Nephron (organoid): ENCODE measurements around the gene NTRK1.
"Not testable (repeated sequence)": the region's sequence is repeated elsewhere in the genome, so short reads cannot be mapped to it uniquely, and the experiment has no call there.

Experiments used
- H3K27ac Mint-ChIP-seq, 3 experiments: 2 replicates each; pipeline ENCODE4 v1.8.0; 2020; ENCODE audit warnings: mixed read lengths in 3 of 3, mild to moderate bottlenecking in 2 of 3, moderate library complexity in 1 of 3
- H3K27me3 Mint-ChIP-seq: 2 replicates; pipeline ENCODE4 v1.8.0; 2021; ENCODE audit warnings: low read depth, mild to moderate bottlenecking, moderate library complexity, mixed read lengths
- H3K36me3 Mint-ChIP-seq: 2 replicates; pipeline ENCODE4 v1.8.0; 2020; ENCODE audit warnings: low read depth, mixed read lengths
- H3K4me1 Mint-ChIP-seq: 2 replicates; pipeline ENCODE4 v1.8.0; 2020; ENCODE audit warnings: mixed read lengths
- H3K4me3 Mint-ChIP-seq, 3 experiments: 2 replicates each; pipeline ENCODE4 v1.8.0; 2020; ENCODE audit warnings: mild to moderate bottlenecking in 3 of 3, mixed read lengths in 3 of 3, moderate library complexity in 2 of 3
- H3K9me3 Mint-ChIP-seq: 2 replicates; pipeline ENCODE4 v1.8.0; 2020; ENCODE audit warnings: mixed read lengths
- TF ChIP-seq, protein P1 (sequence below), 3 experiments: fragments of 200-600 bp; sonication (generic); IDR thresholded peaks; one replicate each; pipeline ENCODE4 v1.5.0; 2021; ENCODE audit warnings: antibody characterized with exemption in 3 of 3; ENCODE audit not compliant: unreplicated experiment in 3 of 3

The NTRK1 gene

DNA sequence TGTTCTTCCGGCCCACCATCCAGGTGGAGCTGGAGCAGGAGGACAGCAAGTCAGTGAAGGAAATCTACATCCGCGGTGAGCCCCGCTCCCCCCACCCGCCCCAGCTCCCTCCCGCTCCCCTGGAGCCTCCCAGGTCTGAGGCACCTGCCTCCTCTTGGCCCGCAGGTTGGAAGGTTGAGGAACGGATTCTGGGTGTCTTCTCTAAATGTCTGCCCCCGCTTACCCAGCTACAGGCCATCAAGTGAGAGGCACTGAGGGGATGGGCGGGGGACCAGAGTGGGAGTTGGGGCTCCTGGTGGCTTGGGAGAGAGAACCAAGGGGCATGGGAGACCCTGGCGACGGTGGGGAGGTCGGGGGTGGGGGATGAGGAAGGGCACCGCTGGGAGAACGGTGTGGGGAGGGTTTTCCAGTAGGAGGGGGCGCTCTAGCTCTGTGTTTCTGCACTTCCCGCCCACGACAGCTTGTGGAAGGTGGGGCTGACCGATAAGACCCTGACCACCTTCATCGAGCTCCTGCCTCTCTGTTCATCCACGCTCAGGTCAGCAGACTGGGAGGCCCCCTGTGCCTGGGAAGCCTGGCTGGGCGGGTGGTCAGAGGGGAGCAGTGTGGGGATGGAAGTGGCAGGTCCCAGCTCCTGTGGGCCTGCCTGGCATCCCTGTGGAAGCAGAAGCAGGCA lies 64.0 kb downstream of the NTRK1 start:
- H3K27me3 Mint-ChIP-seq = peaks cover 100% of the 10 kb centered on the region
- H3K9me3 Mint-ChIP-seq = no peaks in the 10 kb centered on the region
- TF ChIP-seq, protein P1, sequence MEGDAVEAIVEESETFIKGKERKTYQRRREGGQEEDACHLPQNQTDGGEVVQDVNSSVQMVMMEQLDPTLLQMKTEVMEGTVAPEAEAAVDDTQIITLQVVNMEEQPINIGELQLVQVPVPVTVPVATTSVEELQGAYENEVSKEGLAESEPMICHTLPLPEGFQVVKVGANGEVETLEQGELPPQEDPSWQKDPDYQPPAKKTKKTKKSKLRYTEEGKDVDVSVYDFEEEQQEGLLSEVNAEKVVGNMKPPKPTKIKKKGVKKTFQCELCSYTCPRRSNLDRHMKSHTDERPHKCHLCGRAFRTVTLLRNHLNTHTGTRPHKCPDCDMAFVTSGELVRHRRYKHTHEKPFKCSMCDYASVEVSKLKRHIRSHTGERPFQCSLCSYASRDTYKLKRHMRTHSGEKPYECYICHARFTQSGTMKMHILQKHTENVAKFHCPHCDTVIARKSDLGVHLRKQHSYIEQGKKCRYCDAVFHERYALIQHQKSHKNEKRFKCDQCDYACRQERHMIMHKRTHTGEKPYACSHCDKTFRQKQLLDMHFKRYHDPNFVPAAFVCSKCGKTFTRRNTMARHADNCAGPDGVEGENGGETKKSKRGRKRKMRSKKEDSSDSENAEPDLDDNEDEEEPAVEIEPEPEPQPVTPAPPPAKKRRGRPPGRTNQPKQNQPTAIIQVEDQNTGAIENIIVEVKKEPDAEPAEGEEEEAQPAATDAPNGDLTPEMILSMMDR (IDR thresholded peaks at IDR 0.05; ENCODE audit: unreplicated experiment in 3 of 3) = no peak
- H3K4me3 Mint-ChIP-seq = peak overlapping the region in 1 of 3 experiments; percentile 45
- H3K4me1 Mint-ChIP-seq = peaks cover 20% of the 10 kb centered on the region
- H3K27ac Mint-ChIP-seq = no peak overlapping the region
- no peaks in the 10 kb centered on the region for H3K36me3 Mint-ChIP-seq

DNA sequence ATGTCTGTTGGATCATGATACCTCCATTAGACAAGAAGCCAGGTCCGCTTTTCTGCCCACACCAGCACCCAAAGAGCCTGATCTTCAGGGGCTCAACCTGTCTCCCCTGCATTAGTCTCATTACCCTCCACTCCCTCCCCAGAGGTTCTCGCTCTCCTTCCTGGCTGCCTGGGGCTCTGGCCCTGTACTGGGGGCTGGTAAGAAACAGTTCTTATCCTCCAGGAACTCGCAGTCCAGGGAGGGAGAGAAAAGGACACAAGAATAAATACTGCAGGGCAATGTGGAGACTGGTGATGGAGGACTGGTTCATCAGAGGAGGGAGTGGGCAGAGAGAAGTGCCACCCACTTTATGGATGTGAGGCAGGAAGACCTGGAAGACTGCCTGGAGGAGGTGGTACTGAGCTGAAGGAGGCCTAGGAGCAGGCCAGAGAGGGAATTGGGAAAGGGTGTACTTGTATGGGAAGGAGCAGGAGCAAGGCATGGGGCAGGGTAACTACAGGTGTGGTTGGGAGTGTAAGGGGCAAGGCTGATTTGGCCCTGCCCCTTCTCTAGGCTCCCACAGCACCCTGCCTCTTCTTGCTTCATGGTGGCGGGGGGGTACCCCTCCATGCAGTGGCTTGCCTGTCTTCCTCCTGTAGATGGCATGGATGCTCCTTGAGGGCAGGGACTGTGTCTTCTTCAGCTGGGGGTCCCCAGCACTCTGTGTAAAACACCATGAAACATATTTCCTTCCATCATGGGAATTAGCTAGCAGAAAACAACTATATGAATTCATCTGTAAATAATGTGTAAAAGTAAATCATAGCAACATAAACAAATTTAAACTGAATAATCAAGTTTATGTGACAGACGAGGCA lies 64.7 kb downstream of the NTRK1 start:
- Mint-ChIP-seq H3K4me1 (peaks cover 20% of the 10 kb centered on the region), H3K4me3 (peak overlapping the region; percentile 12 to 63 (median 30)), H3K27me3 (peaks cover 98% of the 10 kb centered on the region), H3K9me3 (no peaks in the 10 kb centered on the region), H3K27ac (peak overlapping the region in 1 of 3 experiments; percentile 19), H3K36me3 (no peaks in the 10 kb centered on the region)
- TF ChIP-seq, protein P1 (IDR thresholded peaks at IDR 0.05; ENCODE audit: unreplicated experiment in 3 of 3) = no peak

DNA sequence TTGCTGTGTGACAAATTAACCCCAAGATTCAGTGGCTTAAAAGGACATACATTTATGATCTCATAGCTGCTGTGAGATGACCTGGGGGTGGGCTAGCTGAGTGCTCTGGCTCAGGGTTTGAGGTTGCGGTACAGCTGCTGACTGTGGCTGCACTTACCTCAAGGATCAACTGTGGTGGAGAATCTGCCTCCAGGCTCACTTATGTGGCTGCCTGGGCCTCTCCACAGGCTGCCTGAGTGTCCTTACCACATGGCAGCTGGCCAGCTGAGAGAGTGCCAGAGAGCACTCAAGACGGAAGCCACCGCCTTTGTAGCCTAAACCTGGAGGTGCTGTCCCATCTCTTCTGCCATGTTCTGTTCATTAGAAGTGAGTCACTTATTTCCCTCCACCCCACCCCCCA lies 65.5 kb downstream of the NTRK1 start:
- H3K9me3 Mint-ChIP-seq = no peaks in the 10 kb centered on the region
- H3K4me1 Mint-ChIP-seq = peaks cover 20% of the 10 kb centered on the region
- H3K36me3 Mint-ChIP-seq = no peaks in the 10 kb centered on the region
- no peak overlapping the region for H3K27ac Mint-ChIP-seq
- peak overlapping the region; percentile 24 to 56 (median 32) for H3K4me3 Mint-ChIP-seq
- TF ChIP-seq, protein P1 (IDR thresholded peaks at IDR 0.05; ENCODE audit: unreplicated experiment in 3 of 3) = no peak
- H3K27me3 Mint-ChIP-seq = peaks cover 98% of the 10 kb centered on the region

DNA sequence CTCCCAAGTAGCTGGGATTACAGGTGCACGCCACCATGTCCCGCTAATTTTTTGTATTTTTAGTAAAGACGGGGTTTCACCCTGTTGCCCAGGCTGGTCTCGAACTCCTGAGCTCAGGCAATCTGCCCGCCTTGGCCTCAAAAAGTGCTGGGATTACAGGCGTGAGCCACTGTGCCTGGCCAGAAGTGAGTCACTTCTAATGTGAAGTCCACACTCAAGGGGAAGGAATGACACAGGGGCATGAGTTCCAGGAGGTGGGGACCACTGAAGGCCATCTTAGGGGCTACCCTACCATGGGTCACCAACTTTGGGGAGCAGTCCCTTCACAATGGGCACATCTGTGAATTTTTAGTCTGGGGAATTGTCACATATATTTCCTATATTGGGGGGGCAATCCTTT lies 66.0 kb downstream of the NTRK1 start:
- H3K4me3 Mint-ChIP-seq = peak overlapping the region in 1 of 3 experiments; percentile 12
- H3K27ac Mint-ChIP-seq, H3K36me3 Mint-ChIP-seq, H3K9me3 Mint-ChIP-seq: not testable (repeated sequence)
- peaks cover 24% of the 10 kb centered on the region for H3K4me1 Mint-ChIP-seq
- peaks cover 98% of the 10 kb centered on the region for H3K27me3 Mint-ChIP-seq

DNA sequence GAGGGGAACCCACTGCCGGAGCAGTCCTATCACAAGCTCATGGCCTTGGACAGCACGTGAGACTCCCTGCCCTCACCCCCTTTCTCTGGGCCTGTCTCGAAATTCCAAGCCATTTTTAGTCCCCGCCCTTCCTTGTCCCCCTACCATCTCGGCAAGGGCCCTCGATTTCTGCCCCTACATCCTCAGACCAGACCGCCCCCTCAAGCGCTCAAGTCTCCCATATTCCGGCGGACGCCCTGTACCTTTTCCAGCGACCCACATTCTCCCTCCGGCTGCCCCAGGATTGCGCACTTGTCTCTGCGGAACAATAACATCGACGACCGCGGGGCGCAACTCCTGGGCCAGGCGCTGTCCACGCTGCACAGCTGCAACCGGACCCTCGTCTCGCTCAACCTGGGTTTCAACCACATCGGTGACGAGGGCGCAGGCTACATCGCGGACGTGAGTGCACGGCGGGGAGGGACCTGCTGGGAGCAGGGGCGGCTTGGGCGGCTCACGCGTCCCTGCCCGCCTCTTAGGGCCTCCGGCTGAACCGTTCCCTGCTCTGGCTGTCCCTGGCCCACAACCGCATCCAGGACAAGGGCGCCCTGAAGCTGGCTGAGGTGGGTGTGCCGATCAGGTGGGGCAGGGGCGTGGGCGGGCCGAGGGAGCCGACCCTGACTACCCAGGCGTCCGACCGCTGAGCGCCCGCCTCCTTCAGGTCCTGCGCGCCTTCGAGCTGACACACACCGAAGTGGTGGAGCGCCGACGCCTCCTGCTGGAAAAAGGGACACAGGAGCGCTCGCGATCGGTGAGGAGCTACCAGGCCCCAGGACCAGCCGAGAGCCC lies 66.8 kb downstream of the NTRK1 start:
- no peaks in the 10 kb centered on the region for H3K9me3 Mint-ChIP-seq
- no peak overlapping the region for H3K27ac Mint-ChIP-seq
- H3K4me1 Mint-ChIP-seq = peaks cover 30% of the 10 kb centered on the region
- H3K36me3 Mint-ChIP-seq = no peaks in the 10 kb centered on the region
- H3K4me3 Mint-ChIP-seq = peak overlapping the region; percentile 4 to 69 (median 64)
- TF ChIP-seq, protein P1 (IDR thresholded peaks at IDR 0.05; ENCODE audit: unreplicated experiment in 3 of 3) = peak; percentile 56 to 78 (median 74)
- peaks cover 91% of the 10 kb centered on the region for H3K27me3 Mint-ChIP-seq
